Activated CD8-positive, alpha-beta memory T cell treated with anti-CD3 and anti-CD28 coated beads for 1 hour (primary cell): ENCODE measurements around the gene GNPTG.

ENCODE experiments used
- DNase-seq, 2 donors: peaks; one replicate each; pipeline ENCODE4 v3.0.0-alpha.2; 2020; ENCODE audit warnings: low read depth in 1 of 2; ENCODE audit errors: extremely low read depth in 1 of 2

The GNPTG gene

GRCh38 chr16:1351582-1352362, at the start of gene GNPTG, which contains the start of gene TSR3:
GNPTG (plus strand) TSS chr16:1351931; CDS start chr16:1351966, 35 bp downstream.
TSR3 (minus strand) TSS chr16:1351878; CDS start chr16:1351804, 74 bp downstream.
- DNase-seq, result peak; percentile 46 to 79

GRCh38 chr16:1305823-1306222, 45.9 kb upstream of the GNPTG start:
- no peak for DNase-seq

GRCh38 chr16:1306334-1306733, 45.4 kb upstream of the GNPTG start:
- no peak for DNase-seq

GRCh38 chr16:1308036-1308976, 43.4 kb upstream of the GNPTG start:
- DNase-seq, result no peak

- DNase-seq, result peak; percentile 95
Measured at GRCh38 chr16:1308977-1309885, 42.5 kb upstream of the GNPTG start, which contains the start of gene UBE2I. UBE2I (plus strand) TSS chr16:1309636; CDS start chr16:1314031, 4,395 bp downstream.

- peak in 1 of 2 donors; percentile 46 for DNase-seq
Measured at GRCh38 chr16:1309888-1310831, 41.6 kb upstream of the GNPTG start.

- no peak for DNase-seq
Measured at GRCh38 chr16:1310832-1311200, 40.9 kb upstream of the GNPTG start.

- DNase-seq, result no peak
Measured at GRCh38 chr16:1311212-1311737, 40.5 kb upstream of the GNPTG start.

- no peak for DNase-seq
Measured at GRCh38 chr16:1311738-1312466, 39.8 kb upstream of the GNPTG start.

- no peak for DNase-seq
Measured at GRCh38 chr16:1312467-1312816, 39.3 kb upstream of the GNPTG start.

- DNase-seq, result no peak
Measured at GRCh38 chr16:1312903-1313302, 38.8 kb upstream of the GNPTG start.

GRCh38 chr16:1313721-1314369, 37.9 kb upstream of the GNPTG start:
- no peak for DNase-seq

GRCh38 chr16:1314399-1315068, 37.2 kb upstream of the GNPTG start:
- no peak for DNase-seq

- no peak for DNase-seq
Measured at GRCh38 chr16:1315081-1316032, 36.4 kb upstream of the GNPTG start.

- DNase-seq, result no peak
Measured at GRCh38 chr16:1316033-1316405, 35.7 kb upstream of the GNPTG start.

GRCh38 chr16:1317479-1318267, 34.1 kb upstream of the GNPTG start:
- no peak for DNase-seq
